AG10803 (cell line): Measurements from ENCODE around the gene PLXNA4.

ENCODE experiments used
- DNase-seq: peaks from one replicate; pipeline ENCODE4 v3.0.0; 2010; ENCODE audit warnings: low read depth
- H3K4me3 ChIP-seq: 2 replicates; pipeline ENCODE4 v1.5.1; 2011; ENCODE audit warnings: mild to moderate bottlenecking, low read length, control low read depth
- CTCF ChIP-seq: conservative IDR thresholded peaks from 2 replicates; pipeline ENCODE4 v1.5.1; 2011; ENCODE audit warnings: mild to moderate bottlenecking, low read length, control low read depth, inconsistent platforms

Gene PLXNA4

DNA sequence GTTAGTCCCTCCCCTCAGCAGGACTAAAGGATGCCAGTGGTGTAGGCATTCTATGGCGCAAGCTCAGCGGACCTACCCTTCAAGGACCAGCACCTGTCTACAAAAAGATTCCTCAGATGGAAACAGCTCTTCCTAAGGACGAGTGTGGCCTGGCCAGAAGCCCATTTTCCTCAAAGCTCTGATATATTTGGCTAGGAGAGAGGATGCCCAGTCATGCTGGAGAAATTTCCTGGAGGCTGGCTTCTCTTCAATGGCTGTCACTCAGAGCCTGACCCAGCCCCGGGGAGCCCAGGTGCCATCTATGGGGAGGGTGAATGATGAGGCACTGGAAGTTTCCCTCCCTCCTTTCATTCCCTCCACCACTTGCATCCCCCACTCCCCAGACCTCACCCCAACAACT, 111.5 kb downstream of the PLXNA4 start:
- no peak overlapping the region for H3K4me3 ChIP-seq
- no peak for TF ChIP-seq CTCF
- DNase-seq = peak; percentile 55

- no peak for TF ChIP-seq CTCF
- DNase-seq = no peak
- no peak overlapping the region for H3K4me3 ChIP-seq
These were observed 112.3 kb downstream of the PLXNA4 start for GRCh38 chr7:132463922-132464321.

DNA sequence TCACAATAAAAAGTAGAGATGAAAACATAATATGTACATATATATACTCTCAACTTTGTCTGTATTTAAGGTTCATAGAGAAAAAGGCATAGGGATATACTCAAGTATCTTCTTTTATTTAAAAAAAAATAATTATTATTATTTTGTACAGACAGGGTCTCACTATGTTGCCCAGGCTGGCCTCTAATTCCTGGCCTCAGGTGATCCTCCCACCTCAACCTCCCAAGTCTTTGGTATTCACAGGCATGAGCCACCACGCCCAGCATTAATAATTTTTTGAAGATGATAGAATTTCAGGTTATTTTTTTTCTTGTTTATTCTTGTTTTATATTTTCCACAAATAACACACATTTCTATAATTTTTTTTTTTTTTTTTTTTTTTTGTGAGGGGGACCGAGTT, 113.8 kb downstream of the PLXNA4 start:
- no peak for DNase-seq
- no peak for TF ChIP-seq CTCF

GRCh38 chr7:132461032-132461592, 115.2 kb downstream of the PLXNA4 start:
- no peak for TF ChIP-seq CTCF
- no peak for DNase-seq
- no peak overlapping the region for H3K4me3 ChIP-seq

More for the DNA sequence above, 113.8 kb downstream of the PLXNA4 start:
- no peak overlapping the region for H3K4me3 ChIP-seq

DNA sequence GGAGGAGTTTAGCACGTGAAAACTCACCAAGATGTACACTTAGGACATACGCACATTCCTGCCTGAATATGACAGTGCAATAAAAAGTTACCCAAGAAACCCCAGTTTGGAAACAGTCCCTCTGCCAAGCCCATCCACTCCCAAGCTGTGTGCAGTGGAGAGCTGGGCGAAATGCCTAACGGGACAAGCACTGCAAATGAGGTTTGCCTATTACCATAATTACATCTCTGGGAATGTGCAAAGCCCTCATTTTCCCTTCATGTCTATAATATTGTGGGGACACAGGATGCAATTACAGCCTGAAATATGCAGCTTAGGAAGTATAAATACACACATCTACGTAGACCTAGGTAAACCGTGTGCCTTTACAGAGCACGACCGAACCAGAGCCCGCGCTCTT, 117.5 kb downstream of the PLXNA4 start:
- H3K4me3 ChIP-seq = no peak overlapping the region
- no peak for TF ChIP-seq CTCF
- DNase-seq = no peak

- DNase-seq = no peak
- H3K4me3 ChIP-seq = no peak overlapping the region
- TF ChIP-seq CTCF = no peak
These were observed 118.6 kb downstream of the PLXNA4 start for GRCh38 chr7:132457658-132458057.

DNA sequence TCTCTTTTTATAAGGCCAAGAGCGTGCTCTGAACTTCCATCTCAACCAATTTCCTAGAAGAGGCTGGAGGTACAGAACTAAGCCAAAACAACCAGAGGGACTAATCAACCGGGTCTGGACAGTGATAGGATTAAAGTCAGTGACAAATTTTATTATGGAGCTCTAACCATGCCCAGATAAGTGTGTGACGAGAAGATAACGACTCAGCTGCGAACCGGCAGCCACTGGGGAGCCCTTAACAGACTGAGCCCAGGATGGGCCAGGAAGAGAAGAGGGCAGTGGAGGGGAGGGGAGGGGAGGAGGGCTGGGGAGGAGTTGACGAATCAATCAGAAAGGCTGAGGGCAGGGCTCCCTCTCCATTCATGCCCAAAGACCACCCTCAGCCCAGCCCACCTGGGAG, 119.9 kb downstream of the PLXNA4 start:
- TF ChIP-seq CTCF = no peak
- no peak for DNase-seq
- no peak overlapping the region for H3K4me3 ChIP-seq
